ENCODE results near the gene MEOX1.

MEOX1 gene

DNA sequence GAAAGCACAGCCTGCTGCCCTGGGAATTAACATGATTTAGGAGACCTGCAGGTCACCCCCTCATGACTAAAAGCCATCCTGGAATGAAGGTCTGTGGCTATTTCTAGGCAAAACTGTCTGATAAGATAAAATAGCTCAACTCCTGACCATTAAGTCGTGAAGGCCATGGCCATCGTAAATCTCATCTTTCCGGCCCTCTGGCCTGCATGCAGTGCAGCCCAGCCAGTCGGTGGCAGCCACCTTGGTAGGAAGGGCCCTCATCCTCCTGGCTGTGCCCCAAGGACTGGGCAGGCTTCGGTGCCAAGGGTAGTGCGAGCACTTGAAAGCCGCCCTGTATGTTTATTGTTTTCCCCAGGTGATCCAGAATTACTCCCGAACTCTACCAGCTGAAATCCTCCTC is 18.2 kb upstream of the MEOX1 start:
- no peak for DNase-seq

DNA sequence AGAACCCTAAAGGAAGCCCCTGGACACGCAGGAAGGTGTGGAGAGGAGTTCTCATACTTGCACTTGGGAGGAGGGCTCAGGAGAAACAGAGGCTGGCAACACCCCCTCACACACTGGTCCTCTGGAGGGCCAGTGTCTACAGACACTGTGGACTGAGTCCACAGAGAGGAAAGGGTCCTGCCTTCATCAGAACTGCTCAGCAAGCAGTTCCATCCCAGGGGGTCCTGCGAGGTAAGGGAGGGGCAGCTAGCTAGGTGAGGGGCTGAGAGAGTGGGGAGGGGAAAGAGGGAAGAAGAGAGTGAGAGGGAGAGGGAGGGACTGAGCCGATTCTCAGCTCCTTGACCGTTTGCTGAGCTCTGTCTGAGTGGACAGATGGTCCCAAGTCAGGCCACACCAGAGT is 17.7 kb upstream of the MEOX1 start:
- no peak for DNase-seq

DNA sequence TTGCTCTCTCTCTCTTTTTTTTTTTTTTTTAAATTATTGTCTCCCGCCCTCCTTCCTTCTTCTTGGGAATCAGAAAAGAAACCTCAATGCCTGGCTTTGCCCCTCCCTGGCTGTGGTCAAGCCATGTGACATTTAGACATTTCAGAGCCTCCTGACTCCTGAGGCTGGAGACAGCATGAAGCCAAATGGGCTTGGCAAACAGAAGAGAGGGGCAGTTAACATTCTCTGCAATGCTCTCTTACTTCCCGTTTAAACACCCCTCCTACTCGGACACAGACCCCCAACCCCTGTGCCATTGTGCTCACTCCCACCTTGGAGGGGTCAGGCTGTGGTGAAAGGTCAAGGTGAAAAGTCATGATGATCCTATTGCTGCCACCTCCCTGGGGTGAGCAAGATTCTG is 14.7 kb upstream of the MEOX1 start:
- no peak for DNase-seq

DNA sequence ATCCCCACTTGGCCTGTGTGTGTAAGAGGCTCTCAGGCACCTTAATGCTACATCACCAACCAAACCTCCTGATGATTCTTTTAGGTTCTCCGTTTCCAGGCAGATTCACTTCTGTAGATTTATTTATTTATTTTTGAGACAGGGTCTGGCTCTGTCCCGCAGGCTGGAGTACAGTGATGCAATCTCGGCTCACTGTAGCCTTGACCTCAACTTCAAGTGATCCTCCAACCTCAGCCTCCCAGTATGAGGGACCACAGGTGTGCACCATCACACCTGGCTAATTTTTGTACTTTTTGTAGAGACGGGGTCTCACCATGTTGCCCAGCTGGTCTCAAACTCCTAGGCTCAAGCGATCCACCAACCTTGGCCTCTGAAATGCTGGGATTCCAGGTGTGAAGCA is 12.7 kb upstream of the MEOX1 start:
- no peak for DNase-seq

DNA sequence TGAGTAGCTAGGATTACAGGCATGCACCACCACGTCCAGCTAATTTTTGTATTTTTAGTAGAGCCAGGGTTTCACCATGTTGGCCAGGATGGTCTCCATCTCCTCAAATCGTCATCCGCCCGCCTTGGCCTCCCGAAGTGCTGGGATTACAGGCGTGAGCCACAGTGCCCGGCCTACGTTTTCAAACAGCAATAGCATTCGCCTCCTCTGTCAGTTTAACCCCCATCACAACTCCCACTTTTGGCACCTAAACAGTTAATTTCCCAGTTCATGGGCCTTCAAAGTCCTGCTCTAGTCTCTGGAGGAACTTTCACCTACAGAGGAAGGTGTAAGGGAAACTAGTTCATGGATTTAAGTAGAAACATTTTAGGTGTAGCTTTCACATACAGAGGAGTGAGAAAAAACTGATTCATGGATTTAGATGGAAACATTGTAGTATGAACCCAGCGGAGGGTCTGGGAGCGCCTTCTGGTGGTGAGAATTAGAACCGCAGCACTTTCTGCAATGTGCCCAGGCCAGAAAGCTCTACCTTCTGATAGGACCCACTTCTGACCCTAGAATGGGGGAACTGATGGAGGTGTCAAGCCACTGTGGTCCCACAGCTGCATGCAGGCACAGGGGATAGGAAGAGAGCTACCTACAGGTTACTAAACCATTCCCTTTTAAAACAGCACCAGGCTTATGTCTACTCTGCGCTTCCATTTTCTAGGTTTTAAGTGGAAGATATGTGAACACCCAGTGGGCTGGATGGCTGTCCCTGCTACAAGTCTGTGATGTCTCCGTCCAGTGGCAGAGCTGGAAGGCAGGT is 12.0 kb upstream of the MEOX1 start:
- peak; percentile 85 for DNase-seq

DNA sequence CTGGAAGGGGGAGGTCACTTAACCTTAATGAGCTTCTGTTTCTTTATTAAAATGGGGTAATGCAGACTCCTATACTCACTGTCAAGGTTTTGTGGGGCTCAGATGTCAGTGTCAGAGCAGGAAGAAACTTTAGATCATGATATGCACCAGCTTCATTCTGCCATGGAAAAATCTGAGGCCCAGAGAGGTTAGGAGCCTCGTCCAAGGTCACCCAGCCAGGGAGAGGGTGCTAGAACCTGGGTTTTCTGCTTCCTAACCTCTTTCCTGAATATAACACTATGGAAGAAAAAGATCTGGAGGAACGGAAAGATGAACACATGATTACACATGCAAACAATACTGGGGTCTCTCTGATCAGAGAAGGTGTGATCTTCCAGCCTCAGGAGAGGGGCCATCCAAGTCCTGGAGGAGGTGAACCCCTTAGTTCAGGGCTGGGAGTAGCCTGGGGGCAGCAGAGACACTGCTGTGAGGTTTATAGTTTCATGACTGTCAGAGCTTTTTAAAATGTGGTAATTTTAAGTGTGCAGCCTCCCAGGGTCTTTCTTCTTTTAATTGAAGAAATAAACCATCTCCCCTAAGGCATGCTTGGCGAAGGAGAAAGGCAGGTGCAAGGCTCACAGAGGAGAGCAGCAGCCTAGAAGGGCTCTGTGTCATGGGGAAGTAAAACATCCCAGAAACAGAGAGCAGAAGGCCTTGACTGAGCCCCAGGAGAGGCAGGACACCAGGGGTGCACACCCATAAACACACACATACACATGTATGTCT is 10.2 kb upstream of the MEOX1 start:
- DNase-seq = no peak

DNA sequence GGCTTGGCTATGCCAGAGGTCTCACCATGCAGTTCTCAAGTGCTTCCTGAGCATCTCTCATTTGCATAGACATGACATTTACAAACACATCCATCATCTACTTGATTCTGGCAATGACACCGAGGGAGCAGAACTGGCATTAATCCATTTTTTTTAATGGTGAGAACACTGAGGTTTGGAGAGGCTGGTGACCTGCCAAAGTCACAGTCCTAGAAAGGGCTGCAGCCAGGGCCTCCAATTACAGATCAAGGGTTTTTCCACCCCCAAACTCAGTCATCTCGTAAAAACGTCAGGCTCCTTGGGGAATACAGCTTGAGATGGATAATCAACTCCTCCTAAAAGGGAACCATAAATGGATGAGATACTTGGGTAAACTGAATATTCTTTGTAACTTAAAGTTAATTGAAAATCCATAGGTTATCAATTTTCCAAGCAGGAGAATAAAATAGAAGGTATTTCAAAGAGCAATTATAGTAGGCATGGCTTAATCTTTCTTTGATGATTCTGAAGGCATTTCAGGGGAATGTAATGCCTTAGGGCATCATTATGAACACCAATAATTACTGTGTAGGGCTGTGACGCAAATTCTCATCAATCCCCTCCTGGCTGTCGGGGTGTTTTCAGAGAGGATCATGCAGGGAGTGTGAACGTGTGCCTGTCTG is 9.4 kb upstream of the MEOX1 start:
- DNase-seq = no peak

DNA sequence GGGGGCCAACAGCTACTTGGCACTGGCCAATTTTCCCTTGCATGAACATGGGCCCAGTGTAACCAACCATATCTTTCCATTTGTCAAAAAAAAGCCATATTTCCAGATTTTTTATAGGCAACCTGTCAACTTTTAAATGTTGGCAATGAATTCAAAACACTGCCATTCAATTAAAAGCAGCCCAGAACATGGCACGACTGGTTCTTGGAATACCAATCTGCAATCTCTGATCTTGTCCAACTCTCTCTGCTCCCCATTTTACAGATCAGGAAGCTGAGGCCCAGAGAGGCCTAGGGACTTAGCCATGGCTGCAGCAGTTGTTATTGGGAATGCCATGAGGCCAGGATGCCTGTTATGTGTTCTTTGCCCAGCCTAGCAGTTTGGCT is 8.9 kb upstream of the MEOX1 start:
- DNase-seq = no peak

DNA sequence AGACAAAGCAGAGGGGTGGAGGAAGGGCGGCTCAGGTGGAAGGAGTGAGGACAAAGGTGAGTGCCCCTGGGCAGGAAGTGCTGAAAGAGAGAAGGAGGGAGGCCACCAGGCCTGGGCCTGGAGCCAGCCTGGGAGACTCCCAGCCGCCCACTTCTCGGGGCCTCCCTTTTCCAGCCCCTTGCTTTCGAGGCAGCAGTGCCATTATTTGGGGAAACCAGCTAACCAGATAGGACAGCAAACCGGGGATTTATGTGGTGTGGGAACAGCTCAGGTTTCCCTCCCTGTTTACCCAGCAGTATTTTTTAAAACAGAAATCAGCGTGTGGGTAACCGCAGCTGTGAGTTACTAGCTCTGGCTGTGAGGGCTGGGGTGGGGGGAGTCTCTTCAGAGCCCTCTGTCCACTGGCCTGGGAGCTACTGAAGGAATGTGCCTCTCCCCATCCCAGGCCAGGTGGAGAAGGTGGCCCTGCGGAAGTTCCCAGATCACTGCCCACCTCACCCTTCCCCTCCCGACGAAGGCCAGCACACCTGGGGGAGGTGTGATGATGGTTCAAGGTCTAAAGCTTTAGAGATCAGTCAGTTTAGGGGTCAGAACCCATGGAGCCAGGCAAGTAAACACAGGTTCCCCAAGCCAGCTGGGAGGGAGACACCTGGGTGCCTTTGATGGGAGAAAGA is 8.4 kb upstream of the MEOX1 start:
- no peak for DNase-seq

DNA sequence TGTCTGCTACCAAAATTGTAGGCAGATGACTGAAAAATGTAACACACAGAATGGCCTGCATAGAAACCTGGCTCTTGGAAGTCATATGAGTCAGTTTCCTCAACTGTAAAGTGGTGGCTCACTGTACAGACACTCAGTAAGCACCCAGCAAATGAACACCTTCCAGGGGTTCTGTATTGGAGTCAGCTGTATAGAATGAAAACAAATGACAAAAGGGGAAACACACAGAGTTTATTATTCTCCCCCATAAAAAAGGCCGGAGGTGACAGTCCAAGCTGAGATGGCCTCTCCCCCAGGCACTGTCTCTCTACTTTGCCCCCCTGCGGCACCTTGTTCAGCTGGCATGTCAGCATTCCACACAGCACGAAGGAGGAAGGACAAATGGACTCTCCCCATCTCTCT is 6.2 kb upstream of the MEOX1 start:
- no peak for DNase-seq

DNA sequence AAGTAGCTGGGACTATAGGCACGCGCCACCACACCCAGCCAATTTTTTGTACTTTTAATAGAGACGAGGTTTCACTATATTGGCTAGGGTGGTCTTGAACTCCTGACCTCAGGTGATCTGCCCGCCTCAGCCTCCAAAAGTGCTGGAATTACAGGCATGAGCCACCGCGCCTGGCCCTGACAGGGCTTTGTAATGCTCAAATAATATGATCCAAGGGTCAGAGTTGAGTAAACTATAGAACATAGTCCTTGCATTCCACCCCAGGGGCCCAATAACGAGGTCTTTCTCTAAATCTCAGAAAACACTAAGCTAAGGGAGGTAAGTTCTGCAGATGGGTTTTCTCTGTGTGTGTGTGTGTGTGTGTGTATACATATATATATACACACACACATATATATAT is 5.8 kb upstream of the MEOX1 start:
- no peak for DNase-seq

DNA sequence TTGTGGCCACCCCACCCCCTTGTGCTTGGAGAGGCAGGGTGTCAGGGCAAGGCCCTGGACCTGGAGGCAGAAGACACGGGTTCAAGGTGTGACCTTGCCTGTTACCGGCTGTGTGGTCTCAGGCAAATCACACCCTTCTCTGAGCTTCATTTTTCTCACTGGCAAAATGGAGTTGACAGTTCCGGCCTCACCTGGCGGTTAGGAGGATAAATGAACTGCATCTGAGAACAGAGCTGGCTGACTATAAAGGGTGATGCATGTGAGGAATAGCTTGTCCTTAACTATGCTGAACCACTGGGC is 4.2 kb upstream of the MEOX1 start:
- no peak for DNase-seq

DNA sequence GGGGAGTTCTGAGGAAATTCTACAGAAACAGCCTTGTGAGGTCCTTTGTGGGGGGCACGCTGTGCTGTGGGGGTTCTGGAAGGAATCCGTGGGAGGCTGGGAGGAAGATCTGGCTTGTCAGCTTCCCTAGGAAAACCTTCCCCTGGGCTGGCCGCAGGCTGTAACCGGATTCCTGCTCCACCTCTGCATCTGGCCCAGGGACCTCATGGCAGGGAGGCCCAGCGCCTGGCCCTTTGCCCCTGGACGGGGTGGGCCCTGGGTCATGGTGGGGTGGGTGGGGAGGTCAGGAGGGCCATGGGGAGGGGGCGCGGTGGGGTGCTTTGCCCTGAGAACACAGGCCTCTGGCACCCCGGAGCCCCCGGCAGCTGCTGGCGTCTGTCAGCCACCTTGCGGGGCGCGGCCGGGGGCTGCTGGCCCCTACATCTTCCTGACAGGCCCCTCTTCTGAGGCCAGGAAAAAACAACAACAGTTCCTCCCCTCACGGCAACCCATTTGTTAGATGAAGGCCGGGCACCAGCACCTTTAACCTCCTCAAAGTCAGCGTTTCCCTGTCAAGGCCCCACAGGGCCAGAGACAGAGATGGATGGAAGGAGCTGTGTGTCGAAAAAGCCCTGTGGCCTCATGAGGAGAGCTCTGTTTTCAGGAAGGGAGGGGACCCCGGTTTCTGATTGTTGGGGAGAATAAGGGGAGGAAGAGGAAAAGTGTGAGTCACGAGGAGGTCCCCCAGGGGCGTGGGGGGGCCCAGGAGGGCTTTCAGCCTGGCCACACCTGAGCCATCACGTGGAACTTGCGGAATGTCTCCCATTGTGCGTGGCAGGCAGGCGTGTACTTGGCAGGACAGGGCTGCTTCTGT is 3.6 kb upstream of the MEOX1 start:
- no peak for DNase-seq

DNA sequence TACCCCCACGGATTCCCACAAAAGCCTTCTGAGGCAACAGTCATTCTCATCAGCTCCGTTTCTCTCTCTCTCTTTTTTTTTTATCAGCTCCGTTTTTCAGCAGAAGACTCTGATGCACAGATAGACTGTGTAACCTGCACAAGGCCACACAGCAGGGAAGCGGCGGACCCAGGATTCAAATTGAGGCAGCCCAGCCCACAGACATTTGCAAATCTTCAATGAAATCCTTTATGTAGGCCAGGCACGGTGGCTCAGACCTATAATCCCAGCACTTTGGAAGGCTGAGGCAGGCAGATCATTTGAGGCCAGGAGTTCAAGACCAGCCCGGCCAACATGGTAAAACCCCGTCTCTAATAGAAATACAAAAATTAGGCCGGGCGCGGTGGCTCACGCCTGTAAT is 2.4 kb upstream of the MEOX1 start:
- DNase-seq = no peak

DNA sequence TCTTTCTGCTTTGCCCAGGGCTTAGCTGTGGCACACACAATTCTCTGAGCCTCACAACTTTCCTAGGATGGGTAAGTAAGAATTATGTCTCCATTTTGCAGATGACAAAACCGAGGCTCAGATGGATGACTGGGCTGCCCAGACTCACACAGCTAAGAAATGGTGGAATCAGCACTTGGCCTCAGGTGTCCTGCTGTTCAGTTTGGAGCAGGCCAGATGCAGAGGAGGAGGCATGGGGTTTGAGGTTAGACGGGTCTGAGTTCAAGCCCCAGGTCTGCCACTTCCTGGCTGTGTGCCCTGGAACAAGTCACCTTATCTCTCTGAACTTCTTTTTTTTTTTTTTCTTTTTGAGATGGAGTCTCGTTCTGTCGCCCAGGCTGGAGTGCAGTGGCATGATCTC is 1.7 kb upstream of the MEOX1 start:
- DNase-seq = no peak

DNA sequence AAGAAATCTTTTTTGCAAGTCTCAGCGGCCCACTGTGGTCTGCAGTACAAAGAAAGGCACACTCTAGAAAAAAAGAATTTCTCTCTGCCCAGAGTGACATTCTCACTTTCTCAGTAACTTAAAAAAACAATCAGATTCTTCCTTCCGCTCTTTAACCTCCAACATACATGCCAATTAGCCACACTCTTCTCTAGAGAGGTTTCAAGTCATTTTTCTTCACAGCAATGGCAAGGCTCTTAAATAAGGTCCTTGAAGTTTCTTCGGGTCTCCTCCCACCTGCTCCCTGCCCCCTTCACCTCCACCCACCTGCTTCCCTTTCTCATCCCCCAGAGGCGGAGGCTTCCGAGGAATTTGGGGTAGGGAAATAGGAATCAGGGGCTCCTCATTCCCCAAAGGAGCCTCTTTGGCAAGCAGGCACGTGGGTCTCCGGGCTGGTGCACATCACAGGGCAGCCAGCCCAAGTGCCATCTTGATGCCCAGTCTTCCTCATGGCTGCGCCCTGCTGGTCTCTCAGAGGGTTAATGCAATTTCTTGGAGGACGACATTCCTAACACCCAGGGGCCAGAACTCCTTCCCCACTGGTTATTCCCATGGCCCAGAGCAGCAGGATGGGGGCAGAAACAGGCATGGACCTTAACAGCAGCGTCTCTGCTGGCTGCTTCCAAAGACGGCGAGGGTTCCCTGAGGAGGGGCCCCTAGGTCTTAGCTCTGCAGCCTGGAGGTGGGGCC is 855 bp upstream of the MEOX1 start:
- DNase-seq = no peak

DNA sequence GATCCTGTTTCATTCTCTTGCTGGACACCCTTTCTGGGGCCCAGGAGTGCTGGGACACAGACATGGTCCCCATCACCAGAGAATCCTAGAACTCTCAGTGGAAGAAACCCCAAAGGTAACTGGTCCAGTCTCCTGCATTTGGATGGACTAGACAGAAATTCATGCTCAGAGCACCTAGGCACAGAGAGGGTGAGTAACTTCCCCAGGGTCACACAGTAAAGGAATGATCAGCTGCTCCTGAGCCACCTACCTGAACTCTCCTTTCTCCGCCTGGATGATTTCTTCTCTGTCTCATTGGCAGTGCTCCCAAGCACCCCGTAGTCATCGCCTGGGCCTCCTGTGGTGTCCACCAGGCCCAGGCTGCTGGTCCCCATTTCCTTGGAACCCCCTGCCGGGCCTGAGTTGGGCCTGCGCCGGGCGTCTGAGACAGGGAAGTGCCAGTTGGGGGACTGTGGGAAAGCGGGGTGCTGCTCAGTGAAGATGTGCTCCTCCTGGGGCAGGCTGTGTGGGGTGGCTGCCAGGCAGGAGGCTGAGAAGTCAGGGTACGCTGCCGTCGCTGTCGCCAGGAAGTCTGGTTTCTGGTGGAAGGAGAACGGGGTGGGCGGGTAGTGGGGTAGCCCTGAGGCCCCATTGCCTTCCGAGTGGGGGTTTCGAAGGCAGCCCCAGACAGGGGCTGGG is 767 bp downstream of the MEOX1 start:
- DNase-seq = peak in 1 of 2 donors; percentile 34

DNA sequence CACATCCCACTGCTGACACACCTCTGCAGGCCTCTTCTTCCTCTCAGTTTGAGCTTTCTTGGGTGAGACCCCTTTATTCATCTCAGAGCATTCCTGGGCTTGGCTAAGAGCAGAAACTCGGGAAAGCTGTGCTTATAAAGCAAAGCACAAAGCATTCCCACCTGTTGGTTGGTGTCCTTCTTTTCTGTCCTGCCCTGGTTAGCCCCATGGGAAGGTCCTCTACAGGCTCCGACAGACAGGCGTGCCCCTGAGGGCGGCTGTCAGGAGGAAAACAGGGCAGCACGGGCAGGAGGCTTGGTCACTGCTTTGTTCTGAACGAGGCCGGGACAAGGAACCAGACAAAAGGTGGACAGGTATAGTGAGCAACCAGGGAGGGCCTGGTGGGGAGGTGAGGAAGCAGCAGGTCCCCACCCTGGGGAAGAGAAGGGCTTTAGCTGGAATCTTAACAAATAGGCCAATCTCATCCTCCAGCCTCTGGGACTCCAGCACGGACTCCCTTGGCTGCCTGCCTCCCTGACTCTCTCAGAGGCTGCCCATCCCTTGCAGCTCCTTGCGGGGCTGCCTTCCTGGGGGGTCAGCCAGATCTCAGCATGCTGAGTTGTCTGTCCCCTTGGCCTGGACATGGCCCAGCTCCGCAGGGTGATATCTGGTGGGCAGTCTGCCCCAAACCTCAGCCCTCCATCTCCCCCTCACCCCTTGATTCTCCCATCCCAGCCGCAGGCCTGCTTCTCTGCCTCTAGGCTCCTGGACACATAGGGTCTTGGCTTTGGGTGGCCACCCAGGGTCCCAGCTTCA is 1.7 kb downstream of the MEOX1 start:
- no peak for DNase-seq

DNA sequence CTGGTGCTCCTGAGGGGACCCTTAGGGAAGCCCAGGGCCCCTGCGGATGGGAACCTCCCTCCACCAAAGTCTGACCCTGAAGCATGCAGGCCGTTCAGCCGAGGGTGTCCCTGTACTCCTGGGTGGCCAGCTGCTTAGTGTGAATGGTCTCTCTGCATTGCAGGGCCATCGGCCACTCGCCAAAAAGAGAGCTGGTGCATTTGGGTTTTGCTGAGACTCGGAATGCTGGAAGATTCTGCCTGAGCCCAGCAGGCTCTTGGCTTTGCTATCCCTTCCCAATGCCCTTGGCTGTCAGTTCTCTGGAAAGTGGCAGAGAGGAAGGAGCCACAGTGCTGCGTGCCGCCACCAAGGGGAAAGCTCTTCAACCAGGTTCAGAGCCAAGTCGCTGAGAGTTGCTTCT is 2.8 kb downstream of the MEOX1 start:
- no peak for DNase-seq

DNA sequence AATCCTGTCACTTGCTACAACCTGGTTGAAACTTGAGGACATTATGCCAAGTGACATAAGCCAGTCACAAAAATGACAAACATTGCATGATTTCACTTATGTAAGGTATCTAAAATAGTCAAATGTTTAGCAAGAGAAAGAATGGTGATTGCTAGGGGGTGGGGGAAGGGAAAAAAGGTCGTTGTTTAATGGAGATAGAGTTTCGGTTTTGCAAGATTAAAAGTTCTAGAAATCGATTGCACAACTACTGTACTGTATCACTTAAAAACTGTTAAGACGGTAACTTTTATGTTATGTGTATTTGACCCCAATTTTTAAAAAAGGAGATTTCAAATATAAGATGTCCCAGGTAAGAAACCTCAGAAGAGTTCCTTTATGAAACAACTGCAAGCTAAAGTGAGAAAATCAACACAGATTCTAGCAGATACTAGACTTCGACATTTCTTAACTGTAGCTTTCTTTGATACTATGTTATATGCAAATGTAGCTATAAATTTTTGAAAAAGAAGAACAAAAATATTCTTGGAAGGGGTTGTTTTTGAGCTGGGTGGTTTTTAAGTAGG is 5.9 kb downstream of the MEOX1 start:
- DNase-seq = no peak
